HG03045 (cell line): Measurements from ENCODE around the gene SLC1A2.

ENCODE experiments used
- ATAC-seq: cut with Tn5 transposase; IDR thresholded peaks from one replicate; pipeline ENCODE4 v1.9.1; 2021; ENCODE audit warnings: mild to moderate bottlenecking, moderate library complexity; ENCODE audit not compliant: unreplicated experiment

The SLC1A2 gene

DNA sequence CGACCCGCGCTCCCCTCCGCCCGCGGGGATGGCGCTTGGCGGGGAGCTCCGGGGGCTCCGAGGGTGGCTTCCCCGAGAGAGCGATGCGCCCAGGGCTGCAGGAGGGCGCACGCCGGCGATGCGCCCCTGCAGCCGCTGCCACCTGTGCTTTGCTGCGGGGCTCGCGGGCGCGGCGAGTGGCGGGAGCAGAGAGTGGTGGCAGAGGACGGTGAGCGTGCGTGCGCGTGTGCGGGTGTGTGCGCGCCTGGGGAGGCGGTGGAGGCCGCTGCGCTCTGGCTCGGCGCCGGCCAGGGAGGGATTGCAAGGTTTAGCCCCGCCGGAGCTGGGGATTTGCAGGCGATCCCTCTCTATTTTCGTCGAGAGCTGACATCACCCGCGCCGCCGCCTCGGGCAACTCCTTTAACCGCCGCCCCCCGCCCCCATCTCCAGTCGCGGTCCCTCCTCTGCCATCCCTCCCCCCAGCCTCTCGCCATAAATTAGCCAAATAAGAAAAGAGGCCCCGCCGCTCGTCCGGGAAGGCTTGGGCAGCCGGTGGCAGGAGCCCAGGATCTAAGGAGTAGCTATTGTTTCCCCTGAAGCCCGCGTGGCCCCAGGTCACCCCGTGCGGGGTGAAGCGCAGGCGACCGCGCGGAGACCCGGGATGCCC lies at the start of gene SLC1A2:
Gene SLC1A2, minus strand, starts transcription at position 375 of the 646 bp plus-strand sequence. CDS start 592 bp downstream, outside the sequence.
- ATAC-seq: no peak

DNA sequence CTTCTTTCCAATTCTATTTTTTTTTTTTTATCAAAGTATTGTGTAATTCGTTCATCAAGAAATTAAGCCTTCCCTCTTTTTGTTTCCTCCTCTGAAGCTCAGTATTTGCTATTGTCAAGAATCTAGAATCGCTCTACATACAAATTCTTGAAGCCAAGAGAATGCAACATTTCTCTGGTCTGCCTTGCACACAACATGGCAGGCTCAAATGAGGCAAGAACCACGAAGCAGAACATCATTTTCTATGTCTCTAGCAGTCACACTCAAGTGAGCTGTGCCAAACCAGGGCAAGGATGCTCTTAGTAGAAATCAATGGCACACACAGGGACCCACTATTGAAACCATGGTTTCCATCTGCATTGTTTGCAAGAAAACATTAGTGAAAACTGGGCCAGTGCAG lies 46.7 kb upstream of the SLC1A2 start:
- no peak for ATAC-seq

DNA sequence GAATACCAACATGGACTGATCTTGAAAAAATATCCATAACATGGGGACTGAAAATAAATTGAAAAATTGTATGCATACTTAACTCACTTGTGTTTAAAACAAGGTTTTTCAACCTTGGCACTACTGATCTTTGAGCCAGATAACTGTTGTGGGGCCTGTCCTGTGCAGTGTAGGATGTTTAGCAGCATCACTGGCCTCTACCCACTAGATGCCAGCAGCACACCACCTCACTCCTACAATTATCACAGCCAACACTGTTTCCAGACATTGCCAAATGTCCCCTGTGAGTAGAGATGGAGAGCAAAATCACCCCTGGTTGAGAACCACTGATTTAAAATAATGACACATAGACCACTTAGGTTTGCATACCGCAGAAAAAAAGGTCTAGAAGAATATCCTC lies 45.0 kb upstream of the SLC1A2 start:
- no peak for ATAC-seq

DNA sequence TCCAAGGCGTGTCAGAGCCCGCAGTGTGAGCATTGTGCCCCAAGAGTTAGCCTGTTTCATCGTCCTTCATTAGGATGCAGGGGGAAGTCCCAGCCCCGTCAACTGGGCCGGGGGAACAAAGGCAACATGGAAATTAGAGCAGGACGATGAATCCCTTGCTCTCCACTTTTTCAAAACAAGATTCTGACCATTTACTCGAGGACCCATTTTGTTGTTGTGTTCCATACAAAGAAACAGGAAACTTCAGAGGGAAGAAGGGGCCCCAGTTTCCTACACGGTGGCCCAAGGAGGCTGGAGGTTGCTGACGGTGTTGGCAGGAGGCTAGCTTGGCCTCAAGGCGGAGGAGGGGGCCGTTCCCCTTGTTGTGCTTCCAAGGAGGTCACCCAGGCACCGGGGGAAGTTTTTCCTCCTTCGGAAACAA lies 44.0 kb upstream of the SLC1A2 start:
- ATAC-seq: no peak

DNA sequence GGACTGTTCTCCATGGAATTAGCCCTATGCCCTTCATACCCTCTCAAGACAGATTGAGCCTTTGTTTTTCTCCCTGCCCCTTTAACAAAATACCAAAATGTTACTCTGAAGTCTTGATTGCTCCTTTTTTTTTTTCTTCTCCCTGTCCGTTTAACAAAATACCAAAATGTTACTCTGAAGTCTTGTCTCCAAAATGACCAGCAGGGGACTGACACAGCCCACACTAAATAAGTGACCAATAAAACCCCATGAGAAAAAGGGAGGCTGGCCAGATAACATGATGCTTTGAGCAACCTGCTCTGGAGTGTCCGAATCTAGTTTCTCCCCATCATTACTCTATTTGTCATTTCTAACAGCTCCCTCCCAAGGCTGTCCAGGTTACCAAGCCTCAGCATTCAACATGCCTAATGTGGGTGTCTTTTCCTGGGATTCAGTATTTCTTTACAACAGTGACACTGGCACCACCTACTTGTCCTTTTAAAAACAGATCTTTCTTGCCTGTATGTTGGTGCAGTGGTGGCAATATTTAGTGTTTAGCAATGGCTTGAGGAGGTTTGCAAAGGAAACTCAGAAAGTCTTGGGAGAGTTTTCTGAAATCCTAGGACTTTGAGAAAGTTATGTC lies 42.7 kb upstream of the SLC1A2 start:
- no peak for ATAC-seq

DNA sequence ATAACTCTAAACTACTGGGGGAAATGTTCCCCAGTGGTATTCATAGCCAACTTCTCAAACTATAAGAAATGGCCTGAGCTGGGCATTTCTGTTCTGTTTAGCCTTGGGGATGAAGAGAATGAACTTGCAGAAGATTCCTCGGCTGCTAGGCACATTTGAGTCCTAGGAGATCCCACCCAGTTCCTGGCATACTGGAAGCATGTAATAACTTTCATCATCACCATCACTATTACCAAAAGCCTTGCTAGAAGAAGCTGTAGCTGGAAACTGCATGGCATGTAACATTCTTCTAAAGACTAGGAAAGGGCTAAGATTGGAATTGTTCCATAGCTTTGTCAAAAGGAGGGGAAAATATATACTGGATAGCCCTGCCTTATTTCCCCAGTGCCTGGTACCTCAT lies 40.1 kb upstream of the SLC1A2 start:
- ATAC-seq: no peak

DNA sequence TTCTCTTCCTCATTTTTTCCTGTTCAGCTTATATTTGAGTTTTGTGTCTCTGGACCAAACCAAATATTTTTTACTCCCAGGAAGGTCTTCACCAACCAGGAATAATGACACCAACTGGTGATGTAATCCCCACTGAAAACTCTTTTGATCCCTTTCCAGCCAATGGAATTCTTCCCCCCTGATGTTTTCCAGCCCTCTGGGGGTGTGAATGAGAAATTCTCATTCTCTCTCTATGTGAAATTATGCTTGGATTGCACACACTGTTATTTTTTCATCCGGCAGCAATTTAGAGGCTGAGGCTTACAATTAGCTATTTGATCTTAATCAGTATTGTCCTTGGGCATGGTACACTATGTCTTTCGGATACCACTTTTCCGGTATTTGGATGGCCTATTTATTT lies 39.5 kb upstream of the SLC1A2 start:
- no peak for ATAC-seq

DNA sequence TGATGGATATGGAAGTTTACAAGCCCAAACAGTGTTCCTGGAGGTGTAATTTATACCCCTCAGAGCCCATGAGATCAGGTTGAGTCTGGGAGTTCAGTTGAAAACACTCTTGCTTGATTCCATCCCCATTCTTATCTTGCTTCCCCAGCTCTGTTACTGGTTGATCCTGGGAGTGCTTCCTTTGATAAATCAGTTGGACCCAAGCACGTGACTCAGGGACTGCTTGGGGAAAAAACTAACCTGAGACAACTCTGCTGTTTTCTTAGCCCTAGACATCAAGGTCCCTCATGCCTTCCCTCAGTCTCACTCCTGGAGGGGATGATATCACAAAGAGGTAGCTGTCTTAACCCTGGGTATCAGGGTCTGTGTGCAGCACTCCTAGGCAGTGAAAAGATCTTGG lies 35.0 kb upstream of the SLC1A2 start:
- ATAC-seq: no peak

DNA sequence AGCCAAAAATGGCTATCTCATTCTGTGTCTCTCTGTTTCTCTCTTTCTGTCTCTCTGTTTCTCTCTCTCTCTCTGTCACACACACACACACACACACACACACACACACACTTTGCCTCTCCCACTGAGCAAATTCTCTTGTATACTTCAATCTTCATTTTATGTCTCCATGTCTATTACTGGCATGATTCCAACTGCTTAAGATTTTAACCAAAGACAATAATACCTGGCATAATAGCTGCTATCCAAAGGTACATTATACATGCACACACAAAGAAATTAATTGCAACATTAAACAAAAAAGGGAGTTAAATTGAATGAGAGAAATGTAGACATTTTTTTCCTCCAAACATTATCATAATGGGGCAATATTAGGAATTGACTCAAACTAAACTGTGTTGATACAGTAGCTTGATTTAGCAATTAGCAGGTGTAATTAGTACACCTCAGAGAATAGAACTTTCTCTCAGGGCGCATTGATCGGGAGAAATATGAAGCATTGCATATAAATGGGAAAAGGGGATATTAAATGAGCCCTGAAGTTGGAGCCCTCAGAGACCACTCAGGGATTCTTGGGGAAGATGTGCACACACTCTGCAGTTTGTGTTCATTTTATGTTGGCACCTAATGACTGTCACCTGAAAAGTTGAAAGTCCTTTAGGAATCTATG lies 17.4 kb upstream of the SLC1A2 start:
- no peak for ATAC-seq

DNA sequence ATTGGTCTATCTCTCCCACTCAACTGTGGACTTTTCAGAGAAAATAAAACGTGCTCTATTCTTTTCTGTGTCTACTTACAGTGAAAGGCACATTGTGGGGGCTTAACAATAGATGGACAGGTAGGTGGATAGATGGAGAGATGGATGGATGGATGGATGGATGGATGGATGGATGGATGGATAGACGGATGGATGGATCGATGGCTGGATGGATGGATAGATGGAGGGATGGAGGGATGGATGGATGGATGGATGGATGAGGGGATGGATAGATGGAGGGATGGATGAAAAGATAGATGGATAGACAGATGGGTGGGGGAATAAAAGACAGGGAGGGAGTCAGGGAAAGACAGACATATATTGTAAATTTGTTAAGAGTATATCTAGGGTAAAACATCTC lies 14.2 kb upstream of the SLC1A2 start:
- no peak for ATAC-seq

DNA sequence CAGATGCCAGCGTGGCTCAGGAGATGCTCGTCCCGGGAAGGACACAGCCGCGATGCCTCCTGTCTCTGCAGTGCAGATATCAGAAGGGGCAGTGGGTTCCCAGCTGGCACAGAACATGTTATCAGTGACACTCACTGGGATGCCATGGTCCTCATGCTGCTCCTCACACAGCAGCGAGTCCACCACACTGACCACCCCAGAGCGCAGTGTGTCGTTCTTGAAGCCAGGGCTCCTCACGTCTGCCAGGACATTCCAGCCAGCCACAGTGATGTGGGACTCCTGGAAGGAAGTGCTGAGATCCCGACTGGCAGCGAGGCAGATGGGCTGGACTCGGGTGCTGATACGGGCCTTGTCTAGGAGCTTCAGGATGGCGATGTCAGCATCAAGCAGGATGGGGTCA lies 13.1 kb upstream of the SLC1A2 start:
- ATAC-seq: no peak

DNA sequence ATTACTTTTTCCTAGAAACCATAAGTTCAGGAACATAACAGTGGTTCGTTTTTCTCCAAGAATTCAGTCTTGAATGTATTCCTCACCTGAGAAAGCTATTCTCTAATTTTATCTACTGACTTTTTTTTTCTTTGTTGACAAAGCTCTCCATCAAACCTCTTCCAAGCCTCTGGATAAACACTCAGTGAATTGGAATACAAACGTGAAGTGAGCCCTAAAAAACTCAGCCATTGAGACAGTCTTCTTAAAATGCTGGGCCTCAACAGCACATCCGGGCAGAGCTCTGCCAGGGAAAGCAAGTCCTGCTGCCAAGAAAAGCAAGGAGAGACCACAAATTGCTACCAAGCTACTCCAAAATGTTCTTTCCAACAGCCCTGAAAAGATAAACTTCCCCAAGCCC lies 7.7 kb upstream of the SLC1A2 start:
- ATAC-seq: no peak

DNA sequence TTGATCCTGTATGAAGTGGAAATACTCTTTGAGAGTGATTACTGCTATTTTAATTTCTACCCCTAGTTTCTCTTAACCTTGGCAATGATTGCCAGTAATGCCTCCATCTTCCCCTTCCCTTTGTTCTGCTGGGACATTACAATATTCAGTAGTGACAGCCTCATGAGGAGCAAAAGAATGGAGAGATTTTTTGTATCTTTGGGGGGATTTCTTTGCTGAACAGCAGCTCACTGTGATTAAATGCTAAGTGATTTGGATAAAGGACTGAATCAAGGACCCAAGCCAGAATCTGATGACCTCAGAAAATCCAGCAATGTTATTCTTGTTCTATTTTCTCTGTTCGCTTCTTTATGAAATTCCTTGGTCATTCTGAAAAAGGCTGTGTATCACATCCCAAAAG lies 7.0 kb upstream of the SLC1A2 start:
- ATAC-seq: no peak

DNA sequence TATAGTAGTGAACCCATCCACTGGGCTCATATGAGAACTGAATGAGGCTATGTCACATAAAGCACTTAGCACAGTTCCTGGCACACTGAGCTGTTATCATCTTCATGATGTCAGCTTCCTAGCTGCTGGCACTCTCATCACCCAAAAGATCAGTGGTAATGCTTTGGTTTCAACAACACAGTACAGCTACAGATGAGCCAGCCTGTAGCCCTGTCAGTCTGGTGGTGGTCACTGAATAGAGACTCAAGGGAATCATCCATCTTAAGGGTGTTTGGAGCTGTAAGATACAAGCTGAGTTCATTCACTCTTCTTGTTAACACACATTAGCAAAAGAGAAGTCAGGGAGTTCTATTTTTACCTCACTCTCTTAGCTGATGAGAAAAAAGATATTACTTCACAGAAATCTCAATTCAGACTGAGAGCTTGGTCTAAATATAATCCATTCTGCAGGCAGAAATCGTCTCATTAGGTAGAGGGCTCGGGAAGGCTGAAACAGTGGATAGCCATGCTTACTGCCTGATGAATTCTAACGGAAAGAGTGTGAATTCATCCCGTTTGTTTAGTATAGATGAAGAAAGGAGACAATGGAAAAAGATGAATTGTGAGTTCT lies 6.3 kb upstream of the SLC1A2 start:
- no peak for ATAC-seq

DNA sequence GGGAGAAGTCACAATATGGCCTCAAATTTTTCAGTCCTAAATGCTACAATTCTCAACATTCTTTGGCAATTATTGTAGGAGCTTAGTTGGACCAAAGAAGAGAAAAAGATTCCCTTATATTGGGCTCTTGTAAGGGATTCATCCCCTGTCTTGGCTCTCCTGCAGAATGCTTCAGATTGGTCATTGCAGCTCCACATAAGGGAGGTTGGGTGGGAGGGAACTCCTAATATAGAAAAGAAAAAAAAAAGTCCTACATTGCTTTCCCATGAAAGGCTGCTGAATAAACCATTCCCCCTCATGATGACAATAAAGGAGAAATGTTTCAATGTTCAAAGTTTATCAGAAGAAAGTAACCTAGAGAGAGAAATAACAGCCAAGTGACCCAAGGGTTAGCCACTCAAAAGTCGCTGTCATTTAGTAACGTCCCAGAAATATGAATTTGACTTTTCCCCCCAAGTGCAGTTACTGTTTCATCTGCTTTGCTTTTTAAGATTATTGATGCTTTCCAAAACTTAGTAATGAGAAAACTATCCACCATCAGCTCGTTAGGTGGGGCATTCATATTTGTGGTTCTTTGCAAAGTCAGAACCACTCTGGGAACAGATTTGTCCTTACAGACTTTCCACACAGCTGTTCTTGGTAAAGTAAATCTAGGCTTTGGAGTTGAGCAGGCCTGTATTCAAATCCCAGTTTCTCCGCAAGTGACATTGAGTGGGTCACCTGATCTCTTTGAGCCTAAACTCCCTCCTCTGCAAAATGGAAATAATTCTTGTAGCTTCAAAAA lies 5.0 kb upstream of the SLC1A2 start:
- ATAC-seq: no peak

DNA sequence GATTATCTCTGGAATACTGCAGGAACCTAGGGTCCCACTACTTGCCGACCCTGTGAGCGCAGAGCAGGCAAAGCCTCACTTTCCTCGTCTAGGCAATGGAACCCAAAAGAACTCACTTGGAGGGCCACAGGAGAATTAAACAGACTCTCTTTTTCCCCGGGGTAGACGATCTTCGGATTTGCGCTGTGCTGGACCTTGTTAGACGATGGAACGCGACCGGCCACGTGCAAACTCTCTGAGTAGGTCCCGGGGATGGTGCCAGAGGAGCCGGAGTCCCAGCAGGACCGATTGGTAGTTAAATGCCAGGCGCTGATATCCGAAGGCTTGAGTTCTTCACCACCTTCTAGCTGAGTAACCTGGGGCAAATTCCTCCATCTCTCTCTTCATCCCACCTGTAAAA lies 1.0 kb upstream of the SLC1A2 start:
- no peak for ATAC-seq

DNA sequence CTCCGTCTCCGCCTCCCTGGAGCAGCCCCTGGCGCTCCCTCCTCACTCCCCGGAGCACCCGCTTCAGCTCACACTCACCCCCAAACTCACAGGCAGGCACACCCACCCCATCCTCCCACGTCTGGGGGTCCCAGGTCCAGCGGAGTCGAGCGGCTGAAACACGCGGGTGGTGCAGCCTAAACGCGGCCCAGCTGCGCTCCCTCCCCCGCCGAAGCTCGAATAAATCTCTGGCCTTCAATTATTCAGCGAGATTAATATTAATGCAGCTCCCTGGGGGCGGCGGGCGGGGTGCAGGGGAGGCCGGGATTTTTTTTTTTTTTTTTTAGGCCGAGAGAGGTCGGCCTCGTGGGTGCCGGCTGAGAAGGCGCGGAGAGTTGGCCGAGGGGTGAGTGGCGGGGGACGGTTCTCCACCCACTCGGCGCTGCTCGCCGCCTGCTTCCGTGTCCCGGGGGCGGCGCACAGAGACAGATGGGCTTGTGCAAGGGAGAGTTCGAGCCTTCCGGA lies 524 bp upstream of the SLC1A2 start:
- ATAC-seq: no peak

DNA sequence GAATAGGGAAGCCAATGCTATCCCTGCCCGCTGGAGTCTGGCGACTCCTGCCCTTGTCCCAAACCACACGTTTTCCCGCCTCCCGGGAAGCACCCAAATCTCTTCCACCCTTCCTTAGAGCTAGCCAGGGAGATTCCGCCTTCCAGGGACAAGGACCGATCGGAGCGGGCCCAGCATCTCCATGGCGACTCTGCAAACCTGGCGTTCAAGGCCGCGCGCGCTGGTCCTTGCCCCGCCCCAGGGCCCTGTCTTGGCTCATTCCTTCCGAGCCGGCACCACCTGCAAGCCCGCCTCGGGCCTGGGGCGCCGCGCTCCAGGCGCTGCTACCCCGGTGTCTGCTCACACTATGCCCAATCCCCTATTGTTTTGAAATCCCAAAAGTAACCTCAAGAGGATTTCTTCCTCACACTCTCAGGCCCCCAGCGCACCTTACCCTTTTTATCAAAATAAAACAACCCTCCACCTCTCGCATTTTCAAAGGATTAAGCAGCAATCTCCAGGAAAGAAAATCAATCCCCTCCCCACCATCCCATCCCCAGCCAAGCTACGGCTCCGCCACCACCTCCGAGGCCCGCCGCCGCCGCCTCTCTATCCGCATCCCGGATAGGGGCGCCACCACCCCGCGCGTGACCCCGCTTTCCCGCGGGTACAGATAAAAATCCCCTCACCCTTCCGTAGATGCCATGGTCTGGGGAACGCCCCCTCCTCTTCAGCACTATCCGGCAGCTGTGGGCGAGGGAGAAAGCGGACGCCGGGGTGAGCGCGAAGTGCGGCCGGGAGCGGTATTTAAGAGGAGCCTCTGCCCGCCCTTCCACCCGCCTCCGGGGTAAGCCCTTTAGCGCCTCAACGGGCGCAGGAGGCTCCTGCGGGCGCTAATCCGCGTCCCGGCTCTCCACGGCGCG lies 825 bp downstream of the SLC1A2 start:
- ATAC-seq: no peak

DNA sequence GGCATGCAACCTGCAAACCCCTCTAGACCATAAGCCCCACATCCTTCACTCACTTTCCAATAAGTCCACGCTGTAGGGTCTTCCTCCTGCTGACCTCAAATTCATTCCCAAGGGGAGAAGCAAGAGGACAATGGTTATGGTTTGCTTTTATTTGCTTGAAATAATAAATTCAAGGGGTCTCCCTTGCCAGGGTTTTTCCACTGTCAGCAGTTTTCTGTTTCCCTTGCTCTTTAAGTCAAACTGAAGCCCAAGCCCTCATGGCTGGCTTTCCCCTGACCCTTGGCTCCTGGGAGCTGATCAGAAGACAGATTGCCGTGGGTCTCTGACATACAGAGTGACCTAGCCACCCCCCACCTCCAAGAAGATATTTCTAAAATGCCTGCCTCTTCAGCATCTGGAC lies 3.9 kb downstream of the SLC1A2 start:
- no peak for ATAC-seq

DNA sequence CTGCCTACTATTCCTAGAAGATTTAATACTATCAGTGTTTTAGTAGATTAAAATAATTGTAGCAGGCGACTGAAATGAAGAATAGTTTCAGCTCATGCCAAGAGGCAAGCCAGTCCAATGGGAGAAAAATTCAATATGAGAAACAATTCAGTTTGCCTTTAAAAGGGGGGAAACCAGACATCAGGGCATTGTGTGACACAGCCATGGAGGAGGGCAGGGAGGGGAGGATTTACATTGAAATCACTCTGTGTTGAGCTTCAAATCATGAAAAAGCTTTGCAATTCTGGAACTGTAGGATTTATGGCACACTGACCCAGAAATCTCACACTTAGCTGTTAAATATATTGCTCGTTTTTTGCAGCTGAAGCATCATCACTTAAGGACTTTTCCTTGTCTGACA lies 4.6 kb downstream of the SLC1A2 start:
- ATAC-seq: no peak
